Inflammatory macrophage treated with lipopolysaccharide for 1 hour (primary cell): ENCODE data around the gene INO80C.

Experiments
- DNase-seq, 2 donors: peaks; one replicate each; pipeline ENCODE4 v3.0.0-alpha.2; 2020 to 2022

INO80C gene

GRCh38 chr18:35497370-35498197 is at the start of gene INO80C:
Gene INO80C (minus strand): TSS chr18:35497960. CDS start chr18:35497874, 86 bp downstream.
- peak; percentile 95 to 99 for DNase-seq

- no peak for DNase-seq
Observed at GRCh38 chr18:35547008-35547605, 49.3 kb upstream of the INO80C start.

GRCh38 chr18:35542356-35542755 is 44.6 kb upstream of the INO80C start:
- DNase-seq = no peak

GRCh38 chr18:35535297-35535696 is 37.5 kb upstream of the INO80C start:
- DNase-seq = no peak

GRCh38 chr18:35533916-35534405 is 36.2 kb upstream of the INO80C start:
- DNase-seq = no peak

GRCh38 chr18:35528749-35529274 is 31.1 kb upstream of the INO80C start:
- no peak for DNase-seq

- peak in 1 of 2 donors; percentile 28 for DNase-seq
Observed at GRCh38 chr18:35526495-35527059, 28.8 kb upstream of the INO80C start.

- DNase-seq = no peak
Observed at GRCh38 chr18:35525795-35526494, 28.2 kb upstream of the INO80C start.

- peak; percentile 84 for DNase-seq
Observed at GRCh38 chr18:35524226-35524625, 26.5 kb upstream of the INO80C start.

- no peak for DNase-seq
Observed at GRCh38 chr18:35522130-35522959, 24.6 kb upstream of the INO80C start.

- no peak for DNase-seq
Observed at GRCh38 chr18:35521133-35521532, 23.4 kb upstream of the INO80C start.

- no peak for DNase-seq
Observed at GRCh38 chr18:35519148-35519899, 21.6 kb upstream of the INO80C start.

- DNase-seq = no peak
Observed at GRCh38 chr18:35517715-35518114, 20.0 kb upstream of the INO80C start.

- no peak for DNase-seq
Observed at GRCh38 chr18:35516789-35517188, 19.0 kb upstream of the INO80C start.

GRCh38 chr18:35516351-35516750 is 18.6 kb upstream of the INO80C start:
- no peak for DNase-seq

GRCh38 chr18:35515460-35516130 is 17.8 kb upstream of the INO80C start:
- no peak for DNase-seq

GRCh38 chr18:35514752-35515459 is 17.1 kb upstream of the INO80C start:
- no peak for DNase-seq

GRCh38 chr18:35514283-35514682 is 16.5 kb upstream of the INO80C start:
- no peak for DNase-seq

- no peak for DNase-seq
Observed at GRCh38 chr18:35513181-35513936, 15.6 kb upstream of the INO80C start.
